HepG2 (cell line): ENCODE measurements around the gene SLC39A2. TPM values are rescaled to one million over a fixed set of nuclear protein-coding genes. Genes with fewer than 3 reads are reported as not detected.

Source experiments
- EED ChIP-seq: sonication (generic); formaldehyde crosslinking; IDR thresholded peaks from 2 replicates; pipeline ENCODE4 v1.5.0; 2020; ENCODE audit warnings: mild to moderate bottlenecking, missing genetic modification reagents
- GFI1 ChIP-seq: sonication (generic); formaldehyde crosslinking; IDR thresholded peaks from 2 replicates; pipeline ENCODE4 v1.5.0; 2020; ENCODE audit warnings: missing genetic modification reagents, mild to moderate bottlenecking, borderline replicate concordance
- HIVEP1 ChIP-seq: sonication (generic); formaldehyde crosslinking; IDR thresholded peaks from 2 replicates; pipeline ENCODE4 v1.4.0; 2020; ENCODE audit warnings: mild to moderate bottlenecking, missing genetic modification reagents
- ISX ChIP-seq: sonication (generic); formaldehyde crosslinking; conservative IDR thresholded peaks from 2 replicates; pipeline ENCODE4 v1.5.0; 2020; ENCODE audit warnings: missing genetic modification reagents
- KAT8 ChIP-seq: IDR thresholded peaks from 2 replicates; pipeline ENCODE4 v1.6.1; 2016; ENCODE audit warnings: missing genetic modification reagents, missing compliant biosample characterization
- KDM5A ChIP-seq: fragments of 200-600 bp; sonication (generic); IDR thresholded peaks from 2 replicates; pipeline ENCODE4 v1.7.0; 2018; ENCODE audit warnings: antibody characterized with exemption, mild to moderate bottlenecking, low read length, borderline replicate concordance
- KDM5B ChIP-seq: sonication (generic); formaldehyde crosslinking; IDR thresholded peaks from 2 replicates; pipeline ENCODE4 v1.4.0; 2020; ENCODE audit warnings: missing genetic modification reagents, mild to moderate bottlenecking, borderline replicate concordance
- MAZ ChIP-seq, 2 experiments: sonication (generic) in 1 of 2; formaldehyde crosslinking in 1 of 2; IDR thresholded peaks; 2 replicates each; pipeline versions ENCODE4 v1.5.0 to v1.6.1; 2012 to 2020; ENCODE audit warnings: low read depth in 2 of 2, mild to moderate bottlenecking in 2 of 2, borderline replicate concordance in 1 of 2, improper control_type of control experiment in 1 of 2, low read length in 1 of 2, missing genetic modification reagents in 1 of 2, moderate library complexity in 1 of 2
- ZBTB20 ChIP-seq: sonication (generic); formaldehyde crosslinking; IDR thresholded peaks from 2 replicates; pipeline ENCODE4 v1.8.1; 2023; ENCODE audit warnings: missing genetic modification reagents, low read depth, mild to moderate bottlenecking, borderline replicate concordance
- ZFP82 ChIP-seq: sonication (generic); formaldehyde crosslinking; IDR thresholded peaks from 2 replicates; pipeline ENCODE4 v1.5.1; 2020; ENCODE audit warnings: mild to moderate bottlenecking, missing genetic modification reagents, borderline replicate concordance
- ZMYM4 ChIP-seq: sonication (generic); formaldehyde crosslinking; IDR thresholded peaks from 2 replicates; pipeline ENCODE4 v1.8.1; 2023; ENCODE audit warnings: mild to moderate bottlenecking, missing genetic modification reagents
- ZNF33A ChIP-seq: sonication (generic); formaldehyde crosslinking; IDR thresholded peaks from 2 replicates; pipeline ENCODE4 v1.5.1; 2020; ENCODE audit warnings: missing genetic modification reagents, mild to moderate bottlenecking, moderate library complexity, borderline replicate concordance
- ZNF44 ChIP-seq: sonication (generic); formaldehyde crosslinking; IDR thresholded peaks from 2 replicates; pipeline ENCODE4 v1.5.1; 2020; ENCODE audit warnings: mild to moderate bottlenecking, missing genetic modification reagents
- ZNF777 ChIP-seq: sonication (generic); formaldehyde crosslinking; IDR thresholded peaks from 2 replicates; pipeline ENCODE4 v1.4.0; 2020; ENCODE audit warnings: missing genetic modification reagents
- ZSCAN25 ChIP-seq: sonication (generic); formaldehyde crosslinking; IDR thresholded peaks from 2 replicates; pipeline ENCODE4 v1.8.0; 2022; ENCODE audit warnings: mild to moderate bottlenecking, missing genetic modification reagents
- polyA plus RNA-seq, 8 experiments: library from polyadenylated mRNA; depleted of rRNA in 3 of 8; stranded (reverse) in 7 of 8; unstranded in 1 of 8; fragments of >200 nt; fragmentation: Illumina TruSeq in 4 of 8; extraction: Trizol in 4 of 8; gene quantifications; 2 replicates each; pipeline versions ENCODE4 v1.2.1 to v1.2.3, GENCODE V29; 2011 to 2016; ENCODE audit warnings: low read depth in 4 of 8, missing spikeins in 1 of 8, mixed read lengths in 1 of 8; ENCODE audit not compliant: insufficient read depth in 1 of 8
- total RNA-seq, 5 experiments: library from RNA; depleted of rRNA; stranded (reverse); fragments of >200 nt; fragmentation: Illumina TruSeq; extraction: Trizol; gene quantifications; 2 replicates each; pipeline ENCODE4 v1.2.3, GENCODE V29; 2016; ENCODE audit warnings: low read depth in 1 of 5
- TF ChIP-seq, protein P1 (sequence below): IDR thresholded peaks from 2 replicates; pipeline ENCODE4 v1.6.1; 2012; ENCODE audit warnings: inconsistent platforms
- TF ChIP-seq, protein P2 (sequence below): sonication (generic); formaldehyde crosslinking; IDR thresholded peaks from 2 replicates; pipeline ENCODE4 v1.4.0; 2020; ENCODE audit warnings: low read depth, mild to moderate bottlenecking, missing genetic modification reagents
- TF ChIP-seq, protein P3 (sequence below): sonication (generic); formaldehyde crosslinking; IDR thresholded peaks from 2 replicates; pipeline ENCODE4 v1.4.0; 2020; ENCODE audit warnings: missing genetic modification reagents, borderline replicate concordance
- TF ChIP-seq, protein P4 (sequence below): sonication (generic); formaldehyde crosslinking; IDR thresholded peaks from 2 replicates; pipeline ENCODE4 v1.4.0; 2020; ENCODE audit warnings: missing genetic modification reagents, low read depth, mild to moderate bottlenecking, borderline replicate concordance

The SLC39A2 gene
- total and polyA plus RNA-seq, 2 of the 13 experiments (the other 11 are each of a cell fraction or from before 2014, with no cell fraction given): 0.08 to 0.11 TPM

DNA sequence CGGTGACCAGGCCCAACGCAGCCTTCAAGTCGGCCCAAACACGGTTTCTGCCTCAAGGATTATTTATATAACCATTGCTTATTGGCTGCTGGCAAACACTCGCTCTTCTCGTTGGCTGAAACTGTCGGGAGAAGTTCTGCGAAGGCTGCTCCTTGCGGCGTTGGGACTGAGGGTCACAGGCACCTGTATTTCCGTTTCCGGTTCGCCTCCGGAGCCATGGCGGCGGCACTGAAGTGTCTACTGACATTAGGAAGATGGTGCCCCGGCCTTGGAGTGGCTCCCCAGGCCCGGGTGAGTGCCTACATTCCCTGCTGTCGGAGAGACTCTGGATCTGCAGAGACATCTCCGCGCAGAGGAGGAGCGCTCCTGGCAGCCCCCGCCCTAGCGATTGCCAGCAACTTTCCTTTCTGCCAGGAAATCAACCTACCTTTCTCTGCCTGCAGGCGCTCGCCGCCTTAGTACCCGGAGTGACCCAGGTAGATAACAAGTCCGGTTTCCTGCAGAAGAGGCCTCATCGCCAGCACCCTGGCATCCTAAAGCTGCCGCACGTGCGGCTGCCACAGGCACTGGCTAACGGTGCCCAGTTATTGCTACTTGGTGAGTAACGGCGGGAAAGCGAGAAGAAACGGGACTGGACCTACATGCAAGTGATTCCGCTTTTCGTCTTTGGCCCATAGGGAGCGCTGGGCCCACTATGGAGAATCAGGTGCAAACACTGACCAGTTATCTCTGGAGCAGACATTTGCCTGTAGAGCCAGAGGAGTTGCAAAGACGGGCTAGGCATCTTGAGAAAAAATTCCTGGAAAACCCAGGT, 9.1 kb upstream of the SLC39A2 start, which contains the start of gene METTL17 (continued):
- TF ChIP-seq, protein P1, sequence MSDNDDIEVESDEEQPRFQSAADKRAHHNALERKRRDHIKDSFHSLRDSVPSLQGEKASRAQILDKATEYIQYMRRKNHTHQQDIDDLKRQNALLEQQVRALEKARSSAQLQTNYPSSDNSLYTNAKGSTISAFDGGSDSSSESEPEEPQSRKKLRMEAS: peak; percentile 77
- TF ChIP-seq, protein P2, sequence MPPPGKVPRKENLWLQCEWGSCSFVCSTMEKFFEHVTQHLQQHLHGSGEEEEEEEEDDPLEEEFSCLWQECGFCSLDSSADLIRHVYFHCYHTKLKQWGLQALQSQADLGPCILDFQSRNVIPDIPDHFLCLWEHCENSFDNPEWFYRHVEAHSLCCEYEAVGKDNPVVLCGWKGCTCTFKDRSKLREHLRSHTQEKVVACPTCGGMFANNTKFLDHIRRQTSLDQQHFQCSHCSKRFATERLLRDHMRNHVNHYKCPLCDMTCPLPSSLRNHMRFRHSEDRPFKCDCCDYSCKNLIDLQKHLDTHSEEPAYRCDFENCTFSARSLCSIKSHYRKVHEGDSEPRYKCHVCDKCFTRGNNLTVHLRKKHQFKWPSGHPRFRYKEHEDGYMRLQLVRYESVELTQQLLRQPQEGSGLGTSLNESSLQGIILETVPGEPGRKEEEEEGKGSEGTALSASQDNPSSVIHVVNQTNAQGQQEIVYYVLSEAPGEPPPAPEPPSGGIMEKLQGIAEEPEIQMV: peak; percentile 78; the same call in 1 of the 2 replicates
- TF ChIP-seq EED (CRISPR knock-in tag) (peak; percentile 93), KAT8 (CRISPR knock-in tag) (peak; percentile 94), MAZ (IDR thresholded peaks at IDR 0.05; ENCODE audit: borderline replicate concordance, low read depth, low read length) (peak; percentile 35; the same call in 1 of the 2 replicates), MAZ (CRISPR knock-in tag; IDR thresholded peaks at IDR 0.05; ENCODE audit: low read depth) (peak; percentile 80), ZBTB20 (peak; percentile 59; the same call in 1 of the 2 replicates), ISX (peak; percentile 89; the same call in 1 of the 2 replicates), KDM5B (CRISPR knock-in tag) (peak; percentile 75; the same call in 1 of the 2 replicates), ZNF777 (peak; percentile 31), ZNF33A (CRISPR knock-in tag) (no peak), ZFP82 (CRISPR knock-in tag) (peak; percentile 43; the same call in 1 of the 2 replicates), ZMYM4 (CRISPR knock-in tag) (peak; percentile 62; the same call in 1 of the 2 replicates), HIVEP1 (0 out of 2 replicates have a peak, but pooled peaks have one; percentile 47), KDM5A (peak; percentile 97), ZSCAN25 (no peak; the same call in 1 of the 2 replicates), GFI1 (CRISPR knock-in tag) (peak; percentile 69; the same call in 1 of the 2 replicates), ZNF44 (peak; percentile 84)
- TF ChIP-seq, protein P3, sequence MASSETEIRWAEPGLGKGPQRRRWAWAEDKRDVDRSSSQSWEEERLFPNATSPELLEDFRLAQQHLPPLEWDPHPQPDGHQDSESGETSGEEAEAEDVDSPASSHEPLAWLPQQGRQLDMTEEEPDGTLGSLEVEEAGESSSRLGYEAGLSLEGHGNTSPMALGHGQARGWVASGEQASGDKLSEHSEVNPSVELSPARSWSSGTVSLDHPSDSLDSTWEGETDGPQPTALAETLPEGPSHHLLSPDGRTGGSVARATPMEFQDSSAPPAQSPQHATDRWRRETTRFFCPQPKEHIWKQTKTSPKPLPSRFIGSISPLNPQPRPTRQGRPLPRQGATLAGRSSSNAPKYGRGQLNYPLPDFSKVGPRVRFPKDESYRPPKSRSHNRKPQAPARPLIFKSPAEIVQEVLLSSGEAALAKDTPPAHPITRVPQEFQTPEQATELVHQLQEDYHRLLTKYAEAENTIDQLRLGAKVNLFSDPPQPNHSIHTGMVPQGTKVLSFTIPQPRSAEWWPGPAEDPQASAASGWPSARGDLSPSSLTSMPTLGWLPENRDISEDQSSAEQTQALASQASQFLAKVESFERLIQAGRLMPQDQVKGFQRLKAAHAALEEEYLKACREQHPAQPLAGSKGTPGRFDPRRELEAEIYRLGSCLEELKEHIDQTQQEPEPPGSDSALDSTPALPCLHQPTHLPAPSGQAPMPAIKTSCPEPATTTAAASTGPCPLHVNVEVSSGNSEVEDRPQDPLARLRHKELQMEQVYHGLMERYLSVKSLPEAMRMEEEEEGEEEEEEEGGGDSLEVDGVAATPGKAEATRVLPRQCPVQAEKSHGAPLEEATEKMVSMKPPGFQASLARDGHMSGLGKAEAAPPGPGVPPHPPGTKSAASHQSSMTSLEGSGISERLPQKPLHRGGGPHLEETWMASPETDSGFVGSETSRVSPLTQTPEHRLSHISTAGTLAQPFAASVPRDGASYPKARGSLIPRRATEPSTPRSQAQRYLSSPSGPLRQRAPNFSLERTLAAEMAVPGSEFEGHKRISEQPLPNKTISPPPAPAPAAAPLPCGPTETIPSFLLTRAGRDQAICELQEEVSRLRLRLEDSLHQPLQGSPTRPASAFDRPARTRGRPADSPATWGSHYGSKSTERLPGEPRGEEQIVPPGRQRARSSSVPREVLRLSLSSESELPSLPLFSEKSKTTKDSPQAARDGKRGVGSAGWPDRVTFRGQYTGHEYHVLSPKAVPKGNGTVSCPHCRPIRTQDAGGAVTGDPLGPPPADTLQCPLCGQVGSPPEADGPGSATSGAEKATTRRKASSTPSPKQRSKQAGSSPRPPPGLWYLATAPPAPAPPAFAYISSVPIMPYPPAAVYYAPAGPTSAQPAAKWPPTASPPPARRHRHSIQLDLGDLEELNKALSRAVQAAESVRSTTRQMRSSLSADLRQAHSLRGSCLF: no peak
- TF ChIP-seq, protein P4, sequence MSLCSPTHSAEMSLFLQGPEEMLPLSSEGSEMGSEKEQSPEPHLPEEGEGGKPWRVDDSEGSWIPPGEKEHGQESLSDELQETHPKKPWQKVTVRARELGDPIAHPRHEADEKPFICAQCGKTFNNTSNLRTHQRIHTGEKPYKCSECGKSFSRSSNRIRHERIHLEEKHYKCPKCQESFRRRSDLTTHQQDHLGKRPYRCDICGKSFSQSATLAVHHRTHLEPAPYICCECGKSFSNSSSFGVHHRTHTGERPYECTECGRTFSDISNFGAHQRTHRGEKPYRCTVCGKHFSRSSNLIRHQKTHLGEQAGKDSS (CRISPR knock-in tag): peak; percentile 66; the same call in 1 of the 2 replicates
